A549 (cell line): ENCODE data around the gene ANK2.

Experiments used
- HDAC2 ChIP-seq: fragments of 200-600 bp; sonication (generic); IDR thresholded peaks from 2 replicates; pipeline ENCODE4 v1.6.1; 2016
- JUN ChIP-seq, 2 experiments: fragments of >200 bp; sonication (Bioruptor Twin); formaldehyde crosslinking; IDR thresholded peaks; 2 replicates in 1 of 2; 3 replicates in 1 of 2; pipeline ENCODE4 v1.6.1; 2016 to 2017
- JUNB ChIP-seq: fragments of >200 bp; sonication (Bioruptor Twin); formaldehyde crosslinking; IDR thresholded peaks from 2 replicates; pipeline ENCODE4 v1.6.1; 2016
- NFE2L2 ChIP-seq: fragments of 150-350 bp; conservative IDR thresholded peaks from 2 replicates; pipeline ENCODE4 v1.6.1; 2014; ENCODE audit warnings: low read length
- POLR2A ChIP-seq: IDR thresholded peaks from 2 replicates; pipeline ENCODE4 v1.6.1; 2012; ENCODE audit warnings: mild to moderate bottlenecking, low read length
- RAD21 ChIP-seq, 2 experiments: fragments of >200 bp in 1 of 2; sonication (Bioruptor Twin) in 1 of 2; formaldehyde crosslinking in 1 of 2; IDR thresholded peaks in 1 of 2; conservative IDR thresholded peaks in 1 of 2; 2 replicates in 1 of 2; 3 replicates in 1 of 2; pipeline ENCODE4 v1.6.1; 2012 to 2018; ENCODE audit warnings: inconsistent platforms in 1 of 2
- RCOR1 ChIP-seq: fragments of 150-350 bp; IDR thresholded peaks from 2 replicates; pipeline ENCODE4 v1.6.1; 2014; ENCODE audit warnings: antibody characterized with exemption, low read length, low read depth
- SREBF2 ChIP-seq: fragments of 450-650 bp; IDR thresholded peaks from 2 replicates; pipeline ENCODE4 v1.6.1; 2014; ENCODE audit warnings: mild to moderate bottlenecking, moderate library complexity
- ZFP36 ChIP-seq: fragments of 450-650 bp; IDR thresholded peaks from 2 replicates; pipeline ENCODE4 v1.6.1; 2014; ENCODE audit warnings: borderline replicate concordance; ENCODE audit not compliant: partially characterized antibody
- TF ChIP-seq, protein P1 (sequence below): fragments of >200 bp; sonication (Bioruptor Twin); formaldehyde crosslinking; IDR thresholded peaks from 3 replicates; pipeline ENCODE4 v1.5.1; 2016
- TF ChIP-seq, protein P2 (sequence below): fragments of 450-650 bp; IDR thresholded peaks from 2 replicates; pipeline ENCODE4 v1.6.1; 2014; ENCODE audit warnings: antibody characterized with exemption
- TF ChIP-seq, protein P3 (sequence below): fragments of 200-600 bp; sonication (generic); IDR thresholded peaks from 2 replicates; pipeline ENCODE4 v1.6.1; 2016; ENCODE audit warnings: antibody characterized with exemption, mild to moderate bottlenecking, moderate library complexity

DNA sequence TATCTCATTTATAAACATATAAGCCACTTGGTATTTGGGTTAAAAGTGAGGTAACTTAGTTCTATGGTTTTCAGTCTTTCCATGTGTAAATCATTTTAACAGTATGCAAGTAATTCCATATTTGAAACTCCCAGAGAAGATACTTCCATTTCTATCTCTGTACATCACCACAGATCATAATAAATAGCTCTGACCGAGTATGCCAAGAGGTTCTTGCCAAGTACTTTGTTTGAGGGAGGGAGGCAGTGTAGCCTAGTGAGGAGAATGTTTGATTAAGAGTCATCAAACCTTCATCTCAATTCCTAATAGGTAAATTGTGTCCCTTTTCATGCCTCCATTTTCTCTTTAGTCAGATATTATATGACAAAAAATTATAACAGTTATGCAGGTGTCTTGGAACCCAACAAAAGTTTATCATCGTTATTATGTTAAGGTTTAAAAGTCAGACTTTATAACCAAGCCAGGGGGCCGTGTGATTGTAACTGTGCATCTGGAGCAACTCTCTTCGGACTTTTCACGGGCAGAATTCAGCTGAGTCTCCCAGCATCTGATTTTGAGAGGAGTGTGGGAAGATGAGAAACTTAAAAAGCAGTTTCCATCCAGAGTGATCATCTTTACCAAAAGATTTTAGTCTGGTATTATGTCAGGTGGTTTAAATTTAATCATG, 123.8 kb downstream of the ANK2 start:
- TF ChIP-seq, protein P1, sequence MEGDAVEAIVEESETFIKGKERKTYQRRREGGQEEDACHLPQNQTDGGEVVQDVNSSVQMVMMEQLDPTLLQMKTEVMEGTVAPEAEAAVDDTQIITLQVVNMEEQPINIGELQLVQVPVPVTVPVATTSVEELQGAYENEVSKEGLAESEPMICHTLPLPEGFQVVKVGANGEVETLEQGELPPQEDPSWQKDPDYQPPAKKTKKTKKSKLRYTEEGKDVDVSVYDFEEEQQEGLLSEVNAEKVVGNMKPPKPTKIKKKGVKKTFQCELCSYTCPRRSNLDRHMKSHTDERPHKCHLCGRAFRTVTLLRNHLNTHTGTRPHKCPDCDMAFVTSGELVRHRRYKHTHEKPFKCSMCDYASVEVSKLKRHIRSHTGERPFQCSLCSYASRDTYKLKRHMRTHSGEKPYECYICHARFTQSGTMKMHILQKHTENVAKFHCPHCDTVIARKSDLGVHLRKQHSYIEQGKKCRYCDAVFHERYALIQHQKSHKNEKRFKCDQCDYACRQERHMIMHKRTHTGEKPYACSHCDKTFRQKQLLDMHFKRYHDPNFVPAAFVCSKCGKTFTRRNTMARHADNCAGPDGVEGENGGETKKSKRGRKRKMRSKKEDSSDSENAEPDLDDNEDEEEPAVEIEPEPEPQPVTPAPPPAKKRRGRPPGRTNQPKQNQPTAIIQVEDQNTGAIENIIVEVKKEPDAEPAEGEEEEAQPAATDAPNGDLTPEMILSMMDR, result no peak
- TF ChIP-seq, protein P2, sequence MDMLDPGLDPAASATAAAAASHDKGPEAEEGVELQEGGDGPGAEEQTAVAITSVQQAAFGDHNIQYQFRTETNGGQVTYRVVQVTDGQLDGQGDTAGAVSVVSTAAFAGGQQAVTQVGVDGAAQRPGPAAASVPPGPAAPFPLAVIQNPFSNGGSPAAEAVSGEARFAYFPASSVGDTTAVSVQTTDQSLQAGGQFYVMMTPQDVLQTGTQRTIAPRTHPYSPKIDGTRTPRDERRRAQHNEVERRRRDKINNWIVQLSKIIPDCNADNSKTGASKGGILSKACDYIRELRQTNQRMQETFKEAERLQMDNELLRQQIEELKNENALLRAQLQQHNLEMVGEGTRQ, result no peak
- no peak for TF ChIP-seq RCOR1
- no peak for TF ChIP-seq HDAC2
- no peak for TF ChIP-seq JUNB
- no peak for TF ChIP-seq POLR2A
- no peak for TF ChIP-seq JUN (IDR thresholded peaks at IDR 0.05)
- no peak for TF ChIP-seq NFE2L2
- TF ChIP-seq, protein P3, sequence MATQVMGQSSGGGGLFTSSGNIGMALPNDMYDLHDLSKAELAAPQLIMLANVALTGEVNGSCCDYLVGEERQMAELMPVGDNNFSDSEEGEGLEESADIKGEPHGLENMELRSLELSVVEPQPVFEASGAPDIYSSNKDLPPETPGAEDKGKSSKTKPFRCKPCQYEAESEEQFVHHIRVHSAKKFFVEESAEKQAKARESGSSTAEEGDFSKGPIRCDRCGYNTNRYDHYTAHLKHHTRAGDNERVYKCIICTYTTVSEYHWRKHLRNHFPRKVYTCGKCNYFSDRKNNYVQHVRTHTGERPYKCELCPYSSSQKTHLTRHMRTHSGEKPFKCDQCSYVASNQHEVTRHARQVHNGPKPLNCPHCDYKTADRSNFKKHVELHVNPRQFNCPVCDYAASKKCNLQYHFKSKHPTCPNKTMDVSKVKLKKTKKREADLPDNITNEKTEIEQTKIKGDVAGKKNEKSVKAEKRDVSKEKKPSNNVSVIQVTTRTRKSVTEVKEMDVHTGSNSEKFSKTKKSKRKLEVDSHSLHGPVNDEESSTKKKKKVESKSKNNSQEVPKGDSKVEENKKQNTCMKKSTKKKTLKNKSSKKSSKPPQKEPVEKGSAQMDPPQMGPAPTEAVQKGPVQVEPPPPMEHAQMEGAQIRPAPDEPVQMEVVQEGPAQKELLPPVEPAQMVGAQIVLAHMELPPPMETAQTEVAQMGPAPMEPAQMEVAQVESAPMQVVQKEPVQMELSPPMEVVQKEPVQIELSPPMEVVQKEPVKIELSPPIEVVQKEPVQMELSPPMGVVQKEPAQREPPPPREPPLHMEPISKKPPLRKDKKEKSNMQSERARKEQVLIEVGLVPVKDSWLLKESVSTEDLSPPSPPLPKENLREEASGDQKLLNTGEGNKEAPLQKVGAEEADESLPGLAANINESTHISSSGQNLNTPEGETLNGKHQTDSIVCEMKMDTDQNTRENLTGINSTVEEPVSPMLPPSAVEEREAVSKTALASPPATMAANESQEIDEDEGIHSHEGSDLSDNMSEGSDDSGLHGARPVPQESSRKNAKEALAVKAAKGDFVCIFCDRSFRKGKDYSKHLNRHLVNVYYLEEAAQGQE, result no peak
- TF ChIP-seq RAD21 (conservative IDR thresholded peaks at IDR 0.05 in 1 of 2, IDR thresholded peaks at IDR 0.05 in 1 of 2), result no peak
- no peak for TF ChIP-seq ZFP36
- no peak for TF ChIP-seq SREBF2
